Activated CD8-positive, alpha-beta memory T cell treated with anti-CD3 and anti-CD28 coated beads, Interleukin-2, amount 50 U/mL, for 24 hours (primary cell): ENCODE data around the gene TBC1D14.
"Not testable (repeated sequence)": the region's sequence is repeated elsewhere in the genome, so short reads cannot be mapped to it uniquely, and the experiment has no call there.

Source experiments
- DNase-seq: peaks from one replicate; pipeline ENCODE4 v3.0.0-alpha.2; 2020; ENCODE audit errors: extremely low read depth

Gene TBC1D14

DNA sequence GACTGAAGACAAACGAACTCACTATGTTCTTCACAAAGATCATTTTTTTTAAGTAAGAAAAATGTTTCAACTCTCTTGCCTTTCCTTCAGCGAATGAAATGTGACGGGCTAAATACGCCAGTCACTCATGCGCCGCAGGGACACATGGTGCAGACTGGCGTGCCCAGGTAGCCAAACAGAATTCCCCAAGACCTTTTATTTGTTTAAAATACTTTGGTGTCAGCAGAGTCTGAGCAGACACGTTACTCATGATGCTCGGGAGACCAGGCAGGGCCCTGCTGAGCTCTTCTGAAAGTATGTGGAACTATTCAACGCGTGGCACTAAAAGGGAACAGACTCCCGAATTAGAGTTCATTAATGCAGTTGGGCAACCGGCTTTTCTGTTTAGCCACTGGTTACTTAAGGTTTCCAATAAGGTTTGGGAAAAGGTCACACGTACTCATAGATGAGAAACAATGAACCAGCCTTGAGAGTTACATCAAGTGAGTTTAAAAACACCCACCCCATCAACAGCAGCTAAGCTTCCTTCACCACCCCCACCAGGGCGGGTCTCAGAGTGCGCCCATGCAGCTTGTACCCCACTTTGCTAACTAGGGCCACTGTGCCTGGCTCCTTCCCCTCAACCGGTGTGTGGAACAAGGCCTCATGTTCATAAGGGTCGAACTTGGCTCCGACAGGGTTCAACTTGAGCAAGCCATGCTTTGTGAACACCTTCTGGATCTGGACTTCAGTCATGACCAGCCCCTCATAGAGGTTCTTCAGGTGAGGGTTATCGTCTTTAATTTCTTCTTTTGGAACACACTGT is 150.9 kb downstream of the TBC1D14 start:
- DNase-seq = no peak

DNA sequence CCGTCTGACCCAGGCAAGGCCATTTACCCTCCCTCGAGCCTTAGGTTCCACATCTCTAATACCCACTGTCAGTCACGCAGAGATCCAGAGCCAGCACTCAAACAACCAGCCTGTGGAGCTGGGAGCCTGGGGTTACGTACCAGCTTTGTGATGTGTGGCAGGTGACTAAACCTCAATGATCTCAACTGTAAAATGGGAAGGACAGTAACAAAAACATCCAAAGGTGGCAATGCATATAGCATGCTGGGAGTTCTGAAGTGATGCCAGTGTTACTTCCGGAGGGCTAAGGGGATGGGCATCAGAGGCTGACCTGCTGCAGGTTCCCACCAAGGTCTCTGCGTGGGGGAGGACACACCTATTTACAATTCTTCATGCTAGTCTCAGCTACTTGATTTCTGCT is 152.2 kb downstream of the TBC1D14 start:
- no peak for DNase-seq

DNA sequence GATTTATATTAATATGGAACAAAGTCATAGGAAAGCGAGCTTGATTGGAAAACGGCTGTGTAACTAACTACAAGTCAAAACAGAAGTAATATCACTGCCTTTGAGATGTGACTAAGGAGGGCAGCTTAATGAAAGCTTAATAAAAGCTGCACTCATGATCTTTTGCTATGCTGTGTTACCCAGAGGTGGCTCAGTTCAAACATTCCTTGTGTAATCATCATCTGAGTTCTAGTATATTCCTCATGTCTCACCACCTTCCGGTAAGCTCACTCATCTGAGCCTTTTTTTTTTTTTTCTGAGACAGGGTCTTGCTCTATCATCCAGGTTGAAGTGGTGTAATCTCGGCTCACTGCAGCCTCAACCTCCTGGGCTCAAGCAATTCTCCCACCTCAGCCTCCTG is 153.2 kb downstream of the TBC1D14 start:
- no peak for DNase-seq

DNA sequence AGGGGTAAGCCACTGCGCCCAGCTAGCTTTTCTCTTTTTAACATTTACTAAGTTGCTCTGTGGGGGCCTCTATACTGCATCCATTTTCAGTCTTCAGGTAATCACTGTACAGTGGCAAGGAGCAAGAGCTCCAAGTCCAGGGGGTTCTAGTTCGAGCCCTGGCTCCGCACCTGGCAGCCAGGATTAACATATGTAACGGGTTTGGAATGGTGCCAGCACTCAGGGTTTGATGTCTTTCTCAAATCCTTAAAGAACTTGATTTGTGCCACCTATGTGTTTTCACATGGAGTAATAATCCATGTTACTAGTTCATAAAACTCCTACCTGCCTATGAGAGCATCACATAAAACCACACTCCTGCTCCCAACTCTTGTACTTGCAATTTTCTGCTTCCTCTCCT is 153.7 kb downstream of the TBC1D14 start:
- no peak for DNase-seq

DNA sequence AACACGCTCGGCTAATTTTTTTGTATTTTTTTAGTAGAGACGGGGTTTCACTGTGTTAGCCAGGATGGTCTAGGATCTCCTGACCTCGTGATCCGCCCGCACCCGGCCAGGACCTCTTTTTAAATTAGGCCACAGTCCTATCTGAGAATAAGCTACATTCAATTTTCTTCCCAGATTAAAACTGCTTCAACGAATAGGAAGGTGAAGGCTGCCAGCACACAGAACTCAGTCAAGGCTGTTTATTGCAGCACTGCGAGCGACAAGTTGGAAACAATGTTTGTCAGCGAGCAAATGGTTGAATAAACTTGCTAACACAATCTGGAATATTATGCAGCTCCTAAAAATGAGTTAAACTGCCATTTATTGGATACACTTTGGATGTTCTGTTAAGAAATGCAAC is 156.4 kb downstream of the TBC1D14 start:
- no peak for DNase-seq

DNA sequence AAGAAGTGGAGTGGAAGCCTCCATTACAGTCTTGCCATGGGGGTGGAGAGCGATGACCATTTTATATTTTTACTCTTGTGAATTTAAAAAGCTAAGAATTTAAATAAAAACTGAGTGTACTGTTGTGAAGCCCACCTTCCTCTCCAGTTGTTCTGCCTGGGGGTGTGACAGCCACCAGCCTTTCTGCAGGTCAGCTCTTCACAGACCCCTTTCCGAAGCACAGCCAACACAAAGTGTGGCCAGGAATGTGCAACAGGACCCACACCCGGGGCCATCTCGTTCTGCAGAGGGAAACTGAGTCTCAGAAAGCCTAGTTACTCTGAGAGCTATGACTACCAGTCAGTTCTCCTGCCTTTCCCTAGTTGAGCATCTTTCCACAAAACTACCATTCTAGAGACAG is 156.9 kb downstream of the TBC1D14 start:
- DNase-seq = no peak

DNA sequence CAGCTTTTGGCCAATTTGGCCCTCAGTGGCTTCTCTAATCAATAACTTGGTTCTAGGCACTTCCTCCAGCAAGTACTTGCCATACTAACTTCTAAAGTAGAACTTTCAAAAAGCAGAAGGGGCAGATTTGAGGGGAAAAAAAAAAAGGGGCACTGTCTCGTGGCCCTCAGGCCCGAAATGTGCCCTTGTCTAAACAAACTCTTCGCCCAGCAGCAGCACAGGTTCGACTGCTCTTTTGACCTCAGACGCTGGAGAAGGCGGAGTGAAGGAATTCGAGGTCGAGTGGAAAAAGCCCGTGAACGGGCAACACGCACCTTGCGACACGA is 157.5 kb downstream of the TBC1D14 start:
- no peak for DNase-seq

DNA sequence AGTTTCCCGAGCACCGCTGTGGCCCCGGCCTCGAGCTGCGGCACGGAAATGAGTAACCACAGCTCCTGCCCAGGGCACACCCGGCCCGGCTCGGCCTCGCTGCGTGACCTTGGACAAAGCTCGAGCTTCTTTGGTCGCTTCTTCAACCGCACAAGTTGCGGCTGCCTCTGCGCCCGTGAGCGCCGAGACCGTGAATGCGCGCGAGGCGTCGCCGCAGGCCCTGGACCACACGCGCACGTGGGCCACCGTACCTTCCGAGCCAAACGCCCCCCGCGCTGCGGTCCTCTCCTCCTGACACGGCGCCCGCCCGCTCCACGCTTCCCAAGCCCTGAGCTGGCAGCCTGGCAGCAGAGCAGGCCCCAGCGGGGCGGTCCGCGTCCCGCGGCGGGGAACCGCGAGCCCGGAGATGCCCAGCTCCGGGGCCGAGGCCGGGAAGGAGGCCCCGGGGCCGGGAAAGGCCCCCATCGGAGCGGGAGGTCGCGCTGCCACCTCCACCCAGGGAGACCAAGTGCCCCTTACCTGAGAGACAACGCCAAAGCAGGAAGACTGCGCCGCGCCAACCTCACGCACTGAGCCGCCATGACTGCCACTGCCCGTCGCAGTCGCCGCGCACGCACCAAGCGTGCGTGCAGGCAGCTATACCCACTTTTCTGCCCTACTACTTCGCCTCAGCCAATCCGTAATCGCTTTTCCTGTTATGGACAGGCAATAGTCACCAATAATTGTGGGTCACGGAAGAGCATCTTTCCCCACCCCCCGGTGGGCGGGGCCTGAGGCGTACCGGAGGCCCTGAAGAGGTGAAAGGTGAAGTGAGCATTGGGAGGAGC is 158.0 kb downstream of the TBC1D14 start, which contains the start of gene GRPEL1:
GRPEL1 (minus strand) TSS at position 613 of the 827 bp plus-strand sequence; CDS start at position 581, 32 bp downstream.
- DNase-seq = peak; percentile 99

DNA sequence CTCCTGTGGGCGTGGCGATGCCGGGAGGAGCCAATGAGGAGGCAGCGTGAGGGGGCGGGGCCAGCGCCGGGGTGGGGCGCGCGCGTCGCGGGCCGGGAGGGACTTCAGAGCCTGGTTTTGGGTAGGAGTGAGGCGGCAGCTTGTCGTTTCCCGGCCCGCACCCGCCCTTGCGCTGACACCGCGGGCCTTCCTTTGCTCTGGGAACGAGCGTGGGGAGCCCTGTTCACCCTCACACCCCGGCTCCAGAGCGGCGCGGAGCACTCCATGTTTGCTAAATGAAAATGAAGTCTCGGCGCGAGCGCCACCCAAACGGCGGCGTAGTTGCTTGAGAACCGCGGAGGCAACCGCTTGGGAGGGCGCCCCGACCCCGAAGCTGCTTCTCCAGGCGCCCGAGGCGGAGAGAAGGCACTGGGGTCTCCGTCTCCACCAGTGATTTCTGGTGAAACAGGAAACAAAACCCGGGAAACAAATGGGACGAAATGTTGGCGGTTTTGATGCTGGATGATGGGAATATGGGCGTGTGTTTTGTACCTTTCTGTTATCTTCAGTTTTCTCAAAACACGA is 158.7 kb downstream of the TBC1D14 start:
- DNase-seq = no peak

DNA sequence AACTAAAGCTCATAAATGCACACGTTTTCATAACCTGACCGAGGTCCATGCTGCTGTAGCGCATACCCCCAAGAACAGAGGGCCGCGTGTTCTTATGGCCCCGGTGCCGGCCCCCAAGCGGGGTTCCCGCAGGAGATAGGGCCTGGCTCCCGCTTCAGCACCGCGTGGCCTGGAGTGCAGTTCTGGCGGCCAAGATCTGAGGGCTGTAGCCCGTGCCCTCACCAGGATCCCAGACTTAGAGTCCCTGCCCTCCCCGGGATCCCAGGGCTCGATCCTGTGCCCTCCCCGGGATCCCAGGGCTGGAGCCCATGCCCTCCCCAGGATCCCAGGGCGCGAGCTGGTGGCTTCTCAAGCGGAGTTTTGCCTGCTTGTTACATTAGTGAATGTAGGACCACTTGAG is 159.3 kb downstream of the TBC1D14 start:
- no peak for DNase-seq

DNA sequence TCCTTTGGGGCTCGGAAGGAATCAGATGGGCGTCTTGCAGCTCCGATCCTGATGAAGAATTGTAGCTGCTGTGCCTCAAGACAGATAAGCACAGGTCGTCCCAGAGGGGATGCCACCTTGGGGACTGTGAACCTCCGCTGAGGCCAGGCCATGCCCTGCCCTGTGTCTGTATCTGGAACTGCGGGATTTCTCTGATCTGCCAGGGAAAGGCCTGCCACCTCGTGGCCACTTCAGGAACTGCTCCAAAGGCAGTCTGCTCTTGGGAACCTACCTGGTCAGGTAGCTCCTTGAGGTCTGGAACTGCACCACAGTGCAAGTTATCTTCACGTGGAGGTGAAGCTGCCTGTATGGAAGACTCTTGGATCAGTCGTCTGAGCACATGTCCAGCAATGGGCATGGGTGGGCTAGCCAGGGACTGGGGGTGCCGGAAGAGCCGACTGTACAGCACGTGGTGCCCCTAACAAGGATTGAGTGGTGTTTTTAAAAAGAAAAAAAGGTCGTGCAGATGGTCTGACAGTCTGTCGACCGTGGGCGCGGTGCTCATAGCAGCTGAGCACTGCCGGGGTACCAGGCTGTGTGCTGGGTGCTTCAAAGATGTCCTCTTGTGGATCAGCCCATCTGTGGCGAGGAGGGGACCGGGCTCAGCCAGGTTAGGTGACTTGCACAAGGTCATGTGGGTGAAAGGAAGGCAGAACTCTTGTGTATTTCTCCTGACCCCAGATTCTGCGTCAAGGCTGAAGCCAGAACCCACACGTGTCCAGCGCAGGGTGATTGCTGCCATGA is 161.3 kb downstream of the TBC1D14 start:
- DNase-seq = peak; percentile 65

DNA sequence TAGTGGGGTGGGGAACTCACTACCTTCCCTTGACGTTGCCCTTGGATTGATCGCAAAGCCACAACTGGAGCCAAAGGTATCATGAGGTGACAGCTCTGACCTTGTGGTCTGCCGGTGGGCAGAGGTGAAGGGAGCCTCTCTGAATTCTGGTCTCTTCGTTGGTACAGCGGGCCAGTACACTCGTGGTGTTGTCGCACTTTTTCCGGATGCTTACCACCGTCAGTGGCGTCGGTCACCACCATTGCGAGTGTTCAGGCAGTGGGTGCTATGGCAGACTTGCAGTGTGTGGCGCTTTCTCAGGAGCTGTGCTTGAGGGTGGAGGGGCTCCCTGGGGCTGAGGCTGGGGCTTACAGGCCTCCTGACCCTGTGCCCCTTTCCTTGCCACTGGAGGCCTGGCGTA is 163.4 kb downstream of the TBC1D14 start:
- no peak for DNase-seq

DNA sequence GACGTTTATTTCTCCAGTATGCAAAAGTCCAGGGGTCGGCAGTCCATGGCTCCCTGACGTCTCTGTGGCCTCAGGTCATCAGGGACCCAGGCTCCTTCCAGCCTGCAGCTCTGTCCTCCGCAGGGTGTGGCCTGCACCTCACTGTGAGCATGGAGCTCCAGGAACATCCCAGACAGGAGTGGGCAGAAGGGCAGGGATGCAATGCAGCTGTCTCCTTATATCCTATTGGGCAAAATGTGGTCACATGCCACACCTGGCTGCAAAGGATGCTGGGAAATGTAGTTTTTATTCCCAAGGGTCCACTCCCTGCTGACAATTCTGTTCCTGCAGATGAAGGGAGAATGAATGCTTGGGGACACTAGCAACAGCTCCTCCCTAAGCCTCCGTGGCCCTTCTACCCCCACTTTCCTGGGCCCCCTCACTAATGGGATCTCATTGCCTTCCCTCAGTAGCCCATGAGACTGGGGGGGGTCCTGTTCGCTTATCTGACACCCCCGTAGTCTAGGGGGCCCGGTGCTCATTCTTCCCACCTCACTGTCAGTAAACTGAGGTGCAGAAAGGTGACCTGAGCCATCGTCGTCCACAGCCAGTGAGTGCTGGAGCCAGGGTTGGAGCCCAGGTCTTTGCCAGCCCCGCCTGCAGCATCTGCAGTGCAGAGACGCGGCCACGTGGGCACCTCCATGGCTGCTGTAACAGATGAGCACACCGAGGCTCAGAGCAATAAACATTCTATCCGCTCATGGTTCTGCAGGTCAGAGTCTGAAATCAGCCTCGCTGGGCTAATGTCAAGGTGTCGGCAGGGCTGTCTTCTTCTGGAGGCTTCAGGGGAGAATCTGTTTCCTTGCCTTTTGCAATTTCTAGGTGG is 164.1 kb downstream of the TBC1D14 start:
- DNase-seq = no peak

DNA sequence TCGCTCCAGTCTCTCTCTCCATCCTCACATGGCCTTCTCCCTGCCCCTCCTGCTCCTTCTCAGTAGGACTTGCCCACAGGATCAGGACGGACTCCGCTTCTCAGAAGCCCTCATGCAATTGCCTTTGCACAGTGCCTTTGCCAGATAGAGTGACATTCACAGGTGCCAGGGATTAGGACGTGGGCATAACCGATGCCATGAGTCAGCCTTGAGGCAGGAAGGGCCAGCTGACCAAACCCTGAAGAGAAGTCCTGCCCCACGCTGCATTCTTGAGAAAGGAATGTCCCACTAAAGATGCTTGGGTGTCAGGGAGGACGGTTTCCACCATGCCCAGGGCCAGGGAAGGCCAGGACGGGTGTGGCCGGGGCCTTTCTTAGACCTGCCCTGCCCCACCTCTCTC is 164.8 kb downstream of the TBC1D14 start:
- no peak for DNase-seq

DNA sequence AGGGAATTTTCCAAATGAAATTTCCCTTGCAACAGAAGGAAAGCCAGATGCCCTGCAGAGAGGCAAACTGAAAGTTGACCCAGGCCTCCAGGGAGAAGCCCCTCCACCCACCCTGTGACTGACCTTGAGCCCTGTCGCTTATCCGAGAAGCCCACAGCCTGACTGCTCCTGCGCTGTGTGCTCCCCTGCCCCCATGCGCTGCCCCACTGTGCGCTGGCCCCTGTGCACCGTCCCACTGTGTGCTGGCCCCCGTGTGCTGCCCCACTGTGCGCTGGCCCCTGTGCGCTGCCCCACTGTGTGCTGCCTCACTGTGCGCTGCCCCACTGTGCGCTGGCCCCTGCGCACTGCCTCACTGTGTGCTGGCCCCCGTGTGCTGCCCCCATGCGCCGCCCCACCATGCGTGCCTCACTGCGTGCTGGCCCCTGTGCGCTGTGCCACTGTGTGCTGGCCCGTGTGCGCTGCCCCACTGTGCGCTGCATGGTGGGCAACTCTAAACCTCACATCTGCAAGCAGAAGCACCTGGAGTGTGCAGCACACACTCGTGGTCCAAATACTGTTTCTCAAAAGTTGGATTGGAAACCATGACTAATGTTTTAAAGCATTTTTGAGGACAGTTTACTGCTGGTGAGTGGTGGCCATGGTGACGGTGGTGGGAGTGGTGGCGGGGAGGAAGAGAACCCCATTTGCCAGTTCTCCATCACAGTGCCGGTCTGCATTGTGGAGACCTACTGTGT is 166.5 kb downstream of the TBC1D14 start:
- DNase-seq = no peak

DNA sequence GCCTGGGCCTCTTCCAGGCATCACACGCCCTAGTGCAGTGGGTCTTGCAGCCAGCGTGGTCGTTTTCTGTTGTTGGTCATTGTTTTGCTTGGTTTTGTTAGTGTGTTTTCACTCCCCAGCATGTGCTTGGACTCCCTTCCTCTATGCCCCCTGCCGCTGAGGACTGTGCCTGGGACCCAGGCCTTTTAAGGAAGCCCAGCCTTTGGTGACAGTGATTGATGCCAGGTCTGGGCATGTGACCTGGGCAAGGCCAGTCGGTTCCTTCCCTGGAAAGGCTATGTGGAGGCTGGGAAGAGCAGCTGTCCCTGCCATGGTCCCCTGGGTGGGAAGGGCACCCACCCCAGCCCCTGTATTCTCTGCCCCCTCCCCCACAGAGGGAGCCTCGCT is 167.1 kb downstream of the TBC1D14 start:
- no peak for DNase-seq

DNA sequence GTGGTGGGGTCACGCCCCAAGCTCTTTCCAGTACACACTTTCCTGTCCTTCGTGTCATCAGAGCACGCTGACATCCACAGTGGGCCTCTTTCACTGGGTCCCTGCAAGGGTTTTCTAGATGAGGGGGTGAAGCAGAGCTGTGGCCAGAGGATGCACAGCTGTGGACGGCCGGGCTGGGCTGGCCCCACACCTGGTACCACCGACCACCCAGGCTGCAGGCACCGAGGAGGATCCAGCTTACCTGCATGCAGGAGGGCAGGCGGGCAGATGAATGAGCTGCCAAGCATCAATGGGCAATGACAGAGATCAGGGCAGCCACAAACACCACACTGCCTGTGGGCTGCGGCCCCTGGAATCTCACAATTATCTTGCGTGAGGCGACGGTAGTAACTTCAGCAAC is 167.7 kb downstream of the TBC1D14 start:
- DNase-seq = no peak

DNA sequence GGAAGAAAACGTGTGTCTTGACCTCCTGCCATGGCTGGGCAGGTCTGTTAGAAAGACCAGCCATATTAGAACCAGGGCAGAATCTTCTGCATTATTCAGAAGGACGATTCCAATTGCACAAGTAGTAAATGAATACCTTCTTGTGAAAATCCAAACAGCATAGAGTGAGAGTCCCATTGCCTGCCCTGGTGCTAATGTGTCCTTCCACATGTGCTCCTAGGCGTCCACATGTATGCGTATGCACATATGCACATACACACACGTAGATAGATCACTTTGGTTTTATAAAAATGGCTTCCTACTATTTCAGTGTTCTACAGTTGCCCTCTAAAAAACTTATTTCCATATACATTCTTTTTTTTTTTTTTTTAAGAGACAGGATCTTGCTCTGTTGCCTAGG is 168.4 kb downstream of the TBC1D14 start:
- DNase-seq = no peak

DNA sequence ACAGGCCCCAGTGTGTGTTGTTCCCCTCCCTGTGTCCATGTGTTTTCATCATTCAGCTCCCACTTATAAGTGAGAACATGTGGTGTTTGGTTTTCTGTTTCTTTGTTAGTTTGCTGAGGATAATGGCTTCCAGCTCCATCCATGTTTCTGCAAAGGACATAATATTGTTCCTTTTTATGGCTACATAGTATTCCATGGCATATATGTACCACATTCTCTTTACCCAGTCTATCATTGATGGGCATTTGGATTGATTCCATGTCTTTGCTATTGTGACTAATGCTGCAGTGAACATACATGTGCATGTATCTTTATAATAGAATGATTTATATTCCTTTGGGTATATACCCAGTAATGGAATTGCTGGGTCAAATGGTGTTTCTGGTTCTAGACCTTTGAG is 169.9 kb downstream of the TBC1D14 start:
- not testable (repeated sequence) for DNase-seq

DNA sequence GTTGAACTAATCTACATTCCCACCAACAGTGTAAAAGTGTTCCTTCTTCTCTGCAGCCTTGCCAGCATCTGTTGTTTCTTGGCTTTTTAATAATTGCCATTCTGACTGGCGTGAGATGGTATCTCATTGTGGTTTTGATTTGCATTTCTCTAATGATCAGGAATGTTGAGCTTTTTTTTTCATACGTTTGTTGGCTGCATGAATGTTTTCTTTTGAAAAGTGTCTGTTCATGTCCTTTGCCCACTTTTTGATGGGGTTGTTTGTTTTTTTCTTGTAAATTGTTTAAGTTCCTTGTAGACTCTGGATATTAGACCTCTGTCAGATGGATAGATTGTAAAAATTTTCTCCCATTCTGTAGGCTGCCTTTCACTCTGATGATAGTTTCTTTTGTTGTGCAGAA is 170.3 kb downstream of the TBC1D14 start:
- not testable (repeated sequence) for DNase-seq
